Common myeloid progenitor, CD34-positive (primary cell): ENCODE data around the gene PSPH.
A peak's percentile ranks its signal among the peaks of the same experiment; 100 is the strongest.

Experiments used
- CTCF ChIA-PET: fragments of 350-600 bp; sonication (Branson Sonifier 250); formaldehyde crosslinking; loops from one replicate; lab custom pipeline; 2021; ENCODE audit warnings: antibody characterized with exemption; lab: Charles Lee
- POLR2A ChIA-PET: fragments of 350-600 bp; sonication (Branson Sonifier 250); formaldehyde crosslinking; loops from one replicate; lab custom pipeline; 2021; ENCODE audit warnings: antibody characterized with exemption; lab: Charles Lee
- DNase-seq, 3 donors: peaks; one replicate each; pipeline versions ENCODE4 v3.0.0 to v3.0.0-alpha.2; 2013
- H3K27ac ChIP-seq, 2 experiments: 1 replicate in 1 of 2; 2 replicates in 1 of 2; pipeline ENCODE4 v1.7.0; 2013; ENCODE audit warnings: inconsistent platforms in 2 of 2, low read length in 2 of 2, mild to moderate bottlenecking in 2 of 2, low read depth in 1 of 2, moderate library complexity in 1 of 2; ENCODE audit not compliant: severe bottlenecking in 2 of 2, insufficient read depth in 1 of 2, poor library complexity in 1 of 2
- H3K27me3 ChIP-seq, 5 experiments: replicated peaks in 2 of 5; 1 replicate in 3 of 5; 2 replicates in 2 of 5; pipeline versions ENCODE4 v1.6.1 to v1.7.0; 2013; ENCODE audit warnings: low read length in 4 of 5, mild to moderate bottlenecking in 2 of 5, moderate library complexity in 2 of 5, inconsistent platforms in 1 of 5; ENCODE audit not compliant: insufficient read depth in 5 of 5, control insufficient read depth in 4 of 5
- H3K36me3 ChIP-seq, 4 experiments: 1 replicate in 2 of 4; 2 replicates in 2 of 4; pipeline versions ENCODE4 v1.6.1 to v1.7.0; 2013; ENCODE audit warnings: low read length in 3 of 4, control low read depth in 1 of 4, mild to moderate bottlenecking in 1 of 4; ENCODE audit not compliant: control insufficient read depth in 4 of 4, insufficient read depth in 4 of 4
- H3K4me1 ChIP-seq, 4 experiments: 1 replicate in 3 of 4; 2 replicates in 1 of 4; pipeline versions ENCODE4 v1.6.1 to v1.7.1; 2013; ENCODE audit warnings: low read length in 3 of 4, mild to moderate bottlenecking in 3 of 4, control low read depth in 1 of 4, inconsistent platforms in 1 of 4, moderate library complexity in 1 of 4; ENCODE audit not compliant: control insufficient read depth in 4 of 4, insufficient read depth in 4 of 4; ENCODE audit errors: control extremely low read depth in 1 of 4
- H3K4me3 ChIP-seq, 7 experiments: 1 replicate in 4 of 7; 2 replicates in 3 of 7; pipeline versions ENCODE4 v1.5.1 to v1.7.0; 2013; ENCODE audit warnings: mild to moderate bottlenecking in 7 of 7, low read length in 6 of 7, moderate library complexity in 6 of 7, inconsistent platforms in 2 of 7, low read depth in 2 of 7, control low read depth in 1 of 7; ENCODE audit not compliant: insufficient read depth in 4 of 7, control insufficient read depth in 1 of 7; ENCODE audit errors: extremely low read depth in 1 of 7
- H3K9me3 ChIP-seq, 5 experiments: 1 replicate in 4 of 5; 2 replicates in 1 of 5; pipeline versions ENCODE4 v1.6.1 to v1.7.1; 2013; ENCODE audit warnings: low read length in 4 of 5, mild to moderate bottlenecking in 2 of 5, inconsistent platforms in 1 of 5, low read depth in 1 of 5, moderate library complexity in 1 of 5; ENCODE audit not compliant: control insufficient read depth in 4 of 5, insufficient read depth in 2 of 5; ENCODE audit errors: control extremely low read depth in 1 of 5
- WGBS: methylation state at CpG from one replicate; pipeline ENCODE4 v1.1.5; 2013; ENCODE audit not compliant: insufficient coverage; 5-methylcytosine and 5-hydroxymethylcytosine counted together

PSPH gene

GRCh38 chr7:55980266-55980665 lies 71.0 kb downstream of the PSPH start:
- Histone ChIP-seq H3K27me3 (no peaks in the 10 kb centered on the region), H3K36me3 (peaks cover 37 to 70% (median 51%) of the 10 kb centered on the region in 4 experiments), H3K9me3 (no peaks in the 10 kb centered on the region), H3K4me1 (no peaks in the 10 kb centered on the region), H3K27ac (no peak overlapping the region), H3K4me3 (no peak overlapping the region)
- WGBS, result 100% methylated on average over 2 of the region's 3 CpGs
- no peak for DNase-seq
- POLR2A ChIA-PET, result no interaction called here
- CTCF ChIA-PET, result interaction anchor here (1.0 kb wide), 1 partner anchor 21 kb away, joined by 3 read pairs; no protein-coding TSS in a partner anchor

GRCh38 chr7:55977831-55978230 lies 73.4 kb downstream of the PSPH start:
- Histone ChIP-seq H3K4me3 (no peak overlapping the region), H3K27ac (no peak overlapping the region), H3K9me3 (no peaks in the 10 kb centered on the region), H3K36me3 (peaks cover 23 to 47% (median 36%) of the 10 kb centered on the region in 4 experiments), H3K4me1 (no peaks in the 10 kb centered on the region), H3K27me3 (no peaks in the 10 kb centered on the region)
- ChIA-PET POLR2A (no interaction called here), CTCF (interaction anchor here (1.6 kb wide), 2 partner anchors 14 to 95 kb away, joined by 3 to 6 read pairs; partner anchors contain the start of gene NIPSNAP2)
- 92% methylated on average over 2 of the region's 4 CpGs for WGBS
- no peak for DNase-seq

GRCh38 chr7:55975988-55976633 lies 75.1 kb downstream of the PSPH start:
- Histone ChIP-seq H3K4me1 (no peaks in the 10 kb centered on the region), H3K4me3 (no peak overlapping the region), H3K27ac (no peak overlapping the region), H3K9me3 (no peaks in the 10 kb centered on the region), H3K27me3 (no peaks in the 10 kb centered on the region), H3K36me3 (peaks cover 18 to 33% (median 27%) of the 10 kb centered on the region in 4 experiments)
- ChIA-PET POLR2A (no interaction called here), CTCF (interaction anchor here (1.6 kb wide), 1 partner anchor 12 kb away, joined by 3 read pairs; the partner anchor contains the start of gene NIPSNAP2)
- DNase-seq, result no peak
- 89% methylated on average over 5 of the region's 7 CpGs for WGBS

- Histone ChIP-seq H3K27me3 (no peaks in the 10 kb centered on the region), H3K36me3 (peaks cover 10 to 21% (median 16%) of the 10 kb centered on the region in 4 experiments), H3K9me3 (no peaks in the 10 kb centered on the region), H3K4me1 (no peaks in the 10 kb centered on the region), H3K4me3 (no peak overlapping the region), H3K27ac (no peak overlapping the region)
- CTCF ChIA-PET, result interaction anchor here (1.2 to 1.5 kb wide), 2 partner anchors 10 kb away, joined by 5 read pairs; no protein-coding TSS in a partner anchor
- POLR2A ChIA-PET, result interaction anchor here (0.6 kb wide), 1 partner anchor 9 kb away, joined by 3 read pairs; no protein-coding TSS in a partner anchor
- no peak for DNase-seq
- 93% methylated on average over 2 of the region's 7 CpGs for WGBS
Observed at GRCh38 chr7:55973747-55974250, 77.4 kb downstream of the PSPH start.

GRCh38 chr7:55970978-55971377 lies 80.3 kb downstream of the PSPH start:
- 97% methylated on average over 5 of the region's 8 CpGs for WGBS
- Histone ChIP-seq H3K4me3 (no peak overlapping the region), H3K9me3 (no peaks in the 10 kb centered on the region), H3K36me3 (peaks cover 3 to 20% (median 9%) of the 10 kb centered on the region in 4 experiments), H3K27ac (peak overlapping the region in 1 of 2 experiments; percentile 58), H3K27me3 (no peaks in the 10 kb centered on the region), H3K4me1 (peaks cover 0 to under 1% (median 0%) of the 10 kb centered on the region in 4 experiments)
- DNase-seq, result peak; percentile 9 to 76 (median 40)
- CTCF ChIA-PET, result interaction anchor here (1.4 kb wide), 1 partner anchor 329 kb away, joined by 3 read pairs; no protein-coding TSS in a partner anchor
- POLR2A ChIA-PET, result no interaction called here

- no peaks in the 10 kb centered on the region for H3K27me3 ChIP-seq
- H3K27ac ChIP-seq, result no peak overlapping the region
- H3K4me1 ChIP-seq, result peaks cover 0 to 4% (median 4%) of the 10 kb centered on the region in 4 experiments
- CTCF ChIA-PET, result interaction anchor here (1.4 kb wide), 1 partner anchor 329 kb away, joined by 3 read pairs; no protein-coding TSS in a partner anchor
- POLR2A ChIA-PET, result no interaction called here
- no peak for DNase-seq
- no peak overlapping the region for H3K4me3 ChIP-seq
- H3K9me3 ChIP-seq, result no peaks in the 10 kb centered on the region
- WGBS, result 100% methylated on average over 7 of the region's 7 CpGs
- peaks cover 3 to 20% (median 9%) of the 10 kb centered on the region in 4 experiments for H3K36me3 ChIP-seq
Observed at GRCh38 chr7:55970561-55970960, 80.7 kb downstream of the PSPH start.

- Histone ChIP-seq H3K9me3 (no peaks in the 10 kb centered on the region), H3K27ac (no peak overlapping the region), H3K4me1 (peaks cover 0 to 11% (median 9%) of the 10 kb centered on the region in 4 experiments), H3K4me3 (no peak overlapping the region), H3K36me3 (peaks cover 3 to 15% (median 9%) of the 10 kb centered on the region in 4 experiments), H3K27me3 (no peaks in the 10 kb centered on the region)
- DNase-seq, result no peak
- WGBS, result 100% methylated on average over 3 of the region's 11 CpGs
- ChIA-PET CTCF (no interaction called here), POLR2A (no interaction called here)
Observed at GRCh38 chr7:55969391-55969790, 81.9 kb downstream of the PSPH start.
